Coronary artery (tissue), 2 donors: ENCODE data around the gene OSR1.
"Not testable (repeated sequence)": the region's sequence is repeated elsewhere in the genome, so short reads cannot be mapped to it uniquely, and the experiment has no call there.

ENCODE experiments used
- DNase-seq: peaks from one replicate; pipeline ENCODE4 v3.0.0-alpha.2; 2017; ENCODE audit warnings: low spot score
- H3K27ac ChIP-seq, 2 donors: fragments of 200-600 bp; sonication (generic); one replicate each; pipeline ENCODE4 v1.5.1; 2016 to 2019
- H3K4me3 ChIP-seq: fragments of 200-600 bp; sonication (generic); 2 replicates; pipeline ENCODE4 v1.5.1; 2016; ENCODE audit warnings: mild to moderate bottlenecking, moderate library complexity
- TF ChIP-seq, protein P1 (sequence below): fragments of 200-600 bp; sonication (generic); IDR thresholded peaks from one replicate; pipeline ENCODE4 v1.5.1; 2019; ENCODE audit warnings: antibody characterized with exemption

The OSR1 gene

DNA sequence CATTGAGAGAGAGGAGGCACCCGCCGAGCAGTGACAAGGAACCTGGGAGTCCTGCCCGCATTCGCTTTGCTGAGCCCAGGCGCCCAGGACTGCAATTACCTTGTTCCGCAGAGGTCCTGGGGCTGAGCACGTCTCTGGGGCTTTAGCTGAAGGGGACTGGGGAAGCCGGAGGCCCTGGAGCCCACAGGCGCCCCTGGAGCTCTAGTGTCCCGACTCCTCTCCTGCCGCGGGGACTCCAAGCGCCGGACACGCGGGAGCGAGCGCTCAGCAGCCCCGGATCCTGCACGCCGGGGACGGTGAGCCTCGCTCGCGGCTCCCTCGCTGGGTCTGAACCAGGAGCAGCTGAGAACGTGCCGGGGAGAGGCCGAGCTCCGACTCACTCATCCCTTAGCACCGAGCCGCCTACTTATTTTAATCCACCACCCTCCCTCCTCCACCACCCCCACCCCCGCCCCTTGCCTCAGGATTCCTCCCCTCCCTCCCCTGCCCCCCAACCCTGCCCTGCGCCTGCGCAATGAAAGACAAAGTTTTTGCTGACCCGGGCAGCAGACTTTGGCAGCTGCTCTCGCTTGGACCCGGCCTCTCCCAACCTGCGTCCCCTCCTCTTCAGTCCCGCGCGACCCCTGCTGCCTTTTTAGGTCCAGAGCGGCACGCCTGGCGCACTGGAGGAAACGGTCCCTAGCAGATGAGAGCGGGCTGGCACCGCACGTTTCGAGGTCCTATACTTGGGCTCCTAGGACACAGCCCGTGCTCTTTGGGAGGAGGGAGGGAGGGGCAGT lies at the start of gene OSR1:
Gene OSR1 (minus strand): TSS at position 382 of the 779 bp plus-strand sequence. CDS start 4,818 bp downstream, outside the sequence.
- TF ChIP-seq, protein P1, sequence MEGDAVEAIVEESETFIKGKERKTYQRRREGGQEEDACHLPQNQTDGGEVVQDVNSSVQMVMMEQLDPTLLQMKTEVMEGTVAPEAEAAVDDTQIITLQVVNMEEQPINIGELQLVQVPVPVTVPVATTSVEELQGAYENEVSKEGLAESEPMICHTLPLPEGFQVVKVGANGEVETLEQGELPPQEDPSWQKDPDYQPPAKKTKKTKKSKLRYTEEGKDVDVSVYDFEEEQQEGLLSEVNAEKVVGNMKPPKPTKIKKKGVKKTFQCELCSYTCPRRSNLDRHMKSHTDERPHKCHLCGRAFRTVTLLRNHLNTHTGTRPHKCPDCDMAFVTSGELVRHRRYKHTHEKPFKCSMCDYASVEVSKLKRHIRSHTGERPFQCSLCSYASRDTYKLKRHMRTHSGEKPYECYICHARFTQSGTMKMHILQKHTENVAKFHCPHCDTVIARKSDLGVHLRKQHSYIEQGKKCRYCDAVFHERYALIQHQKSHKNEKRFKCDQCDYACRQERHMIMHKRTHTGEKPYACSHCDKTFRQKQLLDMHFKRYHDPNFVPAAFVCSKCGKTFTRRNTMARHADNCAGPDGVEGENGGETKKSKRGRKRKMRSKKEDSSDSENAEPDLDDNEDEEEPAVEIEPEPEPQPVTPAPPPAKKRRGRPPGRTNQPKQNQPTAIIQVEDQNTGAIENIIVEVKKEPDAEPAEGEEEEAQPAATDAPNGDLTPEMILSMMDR: no peak
- Histone ChIP-seq H3K4me3 (peak within 1 kb of the TSS; percentile 80), H3K27ac (peak within 1 kb of the TSS; percentile 89 to 93)
- DNase-seq: peak; percentile 86

DNA sequence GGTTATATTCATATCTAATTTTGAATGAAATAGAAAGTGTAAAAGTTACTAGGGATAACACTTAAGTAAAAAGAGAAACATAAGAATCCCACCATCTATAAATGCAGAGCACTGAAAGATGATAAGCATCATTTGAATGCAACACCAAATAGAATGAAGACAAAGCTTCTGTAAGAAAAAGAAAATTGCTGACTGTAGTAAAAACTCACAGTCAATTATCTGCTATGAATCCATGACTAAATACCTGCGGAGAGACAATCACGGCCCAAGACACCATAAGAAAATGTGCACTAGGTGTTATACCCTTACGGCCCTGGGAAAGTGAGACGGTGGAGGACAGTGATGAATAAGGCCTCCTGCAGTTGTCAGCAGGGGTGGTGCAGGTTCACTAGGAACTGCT lies 45.4 kb upstream of the OSR1 start:
- Histone ChIP-seq H3K4me3 (no peak overlapping the region), H3K27ac (no peak overlapping the region)
- no peak for DNase-seq
- TF ChIP-seq, protein P1: no peak

DNA sequence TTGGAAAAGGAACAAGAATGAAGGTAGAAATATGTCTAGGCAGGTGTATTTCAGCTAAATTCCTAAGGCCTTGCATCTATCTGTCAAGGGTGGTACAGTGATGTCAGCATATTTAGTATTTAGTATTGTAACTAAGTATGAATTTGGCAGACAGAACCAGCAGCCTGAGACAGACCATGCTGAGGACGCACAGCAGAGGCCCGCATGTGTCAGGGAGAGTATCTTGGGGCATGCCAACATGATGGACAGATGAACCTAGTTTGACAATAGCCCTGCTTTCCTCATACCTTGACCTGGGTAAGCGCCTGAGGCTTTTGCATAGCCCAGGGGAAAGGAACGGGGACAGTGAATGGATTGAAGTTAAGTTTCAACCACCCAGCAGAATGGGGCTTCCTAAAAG lies 33.8 kb upstream of the OSR1 start:
- no peak overlapping the region for H3K4me3 ChIP-seq
- no peak overlapping the region for H3K27ac ChIP-seq
- no peak for DNase-seq
- TF ChIP-seq, protein P1: no peak

DNA sequence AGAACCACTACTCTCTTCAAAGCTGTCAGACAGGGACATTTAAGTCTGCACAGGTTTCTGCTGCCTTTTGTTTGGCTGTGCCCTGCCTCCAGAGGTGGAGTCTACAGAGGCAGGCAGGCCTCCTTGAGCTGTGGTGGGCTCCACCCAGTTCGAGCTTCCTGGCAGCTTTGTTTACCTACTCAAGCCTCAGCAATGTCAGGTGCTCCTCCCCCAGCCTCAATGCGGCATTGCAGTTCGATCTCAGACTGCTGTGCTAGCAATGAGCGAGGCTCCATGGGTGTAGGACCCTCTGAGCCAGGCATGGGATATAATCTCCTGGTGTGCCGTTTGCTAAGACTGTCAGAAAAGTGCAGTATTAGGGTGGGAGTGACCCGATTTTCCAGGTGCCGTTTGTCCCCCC lies 31.0 kb upstream of the OSR1 start:
- H3K4me3 ChIP-seq, H3K27ac ChIP-seq, DNase-seq: not testable (repeated sequence)

DNA sequence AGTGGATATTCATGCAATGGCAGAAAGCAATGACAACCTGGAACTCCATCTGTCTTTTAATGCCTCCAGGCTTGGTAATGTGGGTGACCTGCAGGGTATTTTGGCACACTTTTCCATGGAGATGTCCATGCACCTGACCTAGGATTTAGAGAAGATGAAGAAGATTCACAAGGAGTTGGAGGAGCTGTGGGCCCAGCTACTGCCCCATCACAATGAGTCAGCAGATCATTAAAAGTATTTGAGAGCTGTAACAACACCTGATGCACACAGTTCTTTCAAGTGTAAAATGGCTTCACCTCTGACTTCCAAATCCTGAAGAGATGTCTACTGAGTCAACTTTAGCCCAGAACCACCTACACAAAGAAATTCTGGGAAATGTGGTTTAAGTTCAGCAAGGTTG lies 22.1 kb upstream of the OSR1 start:
- TF ChIP-seq, protein P1: no peak
- Histone ChIP-seq H3K27ac (no peak overlapping the region), H3K4me3 (no peak overlapping the region)
- DNase-seq: no peak

DNA sequence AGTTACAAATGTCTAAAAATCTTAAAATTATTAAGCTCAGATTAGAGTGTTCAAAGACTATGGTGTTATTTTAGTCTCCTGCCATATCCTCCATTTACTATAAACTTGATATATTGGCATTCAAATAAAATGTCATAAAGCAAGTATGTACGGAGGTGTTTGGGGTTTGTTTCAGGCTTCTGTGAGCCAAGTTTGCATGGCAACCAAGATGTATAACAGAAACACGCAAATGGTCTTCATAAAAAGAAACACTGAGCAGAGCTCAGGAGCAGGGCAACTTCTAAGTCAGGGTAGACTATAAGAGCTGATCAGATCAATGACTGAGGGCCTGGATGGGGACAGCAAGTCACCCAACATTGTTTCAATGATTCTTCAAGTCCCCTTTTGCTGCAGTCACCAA lies 20.5 kb upstream of the OSR1 start:
- TF ChIP-seq, protein P1: no peak
- no peak overlapping the region for H3K4me3 ChIP-seq
- no peak overlapping the region for H3K27ac ChIP-seq
- DNase-seq: no peak

DNA sequence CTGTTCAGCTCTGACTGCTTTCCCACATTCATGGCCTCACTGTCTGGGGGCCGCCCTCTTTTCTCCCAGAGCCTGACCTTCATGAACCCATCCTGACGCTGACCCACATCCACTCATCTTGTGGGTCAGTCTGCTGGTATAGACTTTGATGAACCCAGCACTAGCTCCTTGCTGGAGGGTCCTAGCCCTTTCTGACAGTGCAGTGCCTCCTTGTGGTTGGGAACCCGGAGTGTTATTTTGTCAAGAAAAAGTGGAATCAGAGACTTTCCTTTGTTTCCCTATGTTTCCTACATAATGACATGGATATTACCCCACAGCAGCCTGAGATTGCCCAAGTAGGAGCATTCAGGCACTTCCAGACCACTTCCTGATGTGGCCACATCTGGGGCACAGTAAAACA lies 19.3 kb upstream of the OSR1 start:
- DNase-seq: no peak
- H3K4me3 ChIP-seq: no peak overlapping the region
- H3K27ac ChIP-seq: no peak overlapping the region
- TF ChIP-seq, protein P1: no peak
